ENCODE data around the gene ATP2C2.

- TF ChIP-seq GATA2 (IDR thresholded peaks at IDR 0.05; ENCODE audit: low read depth, low read length) = no peak
- TF ChIP-seq GATA3 (IDR thresholded peaks at IDR 0.05; ENCODE audit: low read depth, low read length) = no peak
These were observed 62.5 kb downstream of the ATP2C2 start for GRCh38 chr16:84430860-84431259.
